H1 (cell line): ENCODE measurements around the gene TP53RK. TPM values are rescaled to one million over a fixed set of nuclear protein-coding genes. Genes with fewer than 3 reads are reported as not detected.

Experiments
- HDAC6 ChIP-seq: IDR thresholded peaks from one replicate; pipeline ENCODE4 v1.7.1; 2012; ENCODE audit warnings: low read depth, mild to moderate bottlenecking, inconsistent platforms, low read length, moderate library complexity
- MAFK ChIP-seq: IDR thresholded peaks from 2 replicates; pipeline ENCODE4 v1.6.1; 2012; ENCODE audit warnings: low read depth, mild to moderate bottlenecking, improper control_type of control experiment, low read length
- SUZ12 ChIP-seq: fragments of 200-600 bp; sonication (generic); IDR thresholded peaks from 2 replicates; pipeline ENCODE4 v1.6.1; 2012; ENCODE audit warnings: mild to moderate bottlenecking, inconsistent platforms, low read length, moderate library complexity, mixed read lengths
- polyA plus RNA-seq, 7 experiments: library from polyadenylated mRNA; depleted of rRNA in 3 of 7; stranded (reverse) in 5 of 7; unstranded in 2 of 7; fragments of >200 nt in 5 of 7; fragments of 200-250 nt in 2 of 7; gene quantifications; 1 replicate in 5 of 7; 2 replicates in 1 of 7; 4 replicates in 1 of 7; pipeline versions ENCODE4 v1.2.1 to v1.2.3, GENCODE V29; 2011 to 2013; ENCODE audit warnings: missing spikeins in 2 of 7, mixed read lengths in 2 of 7
- total RNA-seq: library from RNA; stranded (reverse); fragmentation: NEBNext Ultra II Directional; extraction: Animal tissue kit (Norgen Biotek cat#: 25700); gene quantifications from 2 replicates; pipeline ENCODE4 v1.2.1, GENCODE V29; 2021
- TF ChIP-seq, protein P1 (sequence below), 3 experiments: IDR thresholded peaks; 1 replicate in 2 of 3; 2 replicates in 1 of 3; pipeline versions ENCODE4 v1.5.1 to v1.6.1; 2011; ENCODE audit warnings: low read length in 3 of 3, mild to moderate bottlenecking in 3 of 3, inconsistent platforms in 2 of 3, low read depth in 1 of 3, moderate library complexity in 1 of 3; ENCODE audit not compliant: insufficient read depth in 1 of 3; ENCODE audit errors: control extremely low read depth in 1 of 3

Gene TP53RK
- total and polyA plus RNA-seq, 2 of the 8 experiments (the other 6 are each of a cell fraction or from before 2014, with no cell fraction given) = 8.5 to 16.3 TPM

DNA sequence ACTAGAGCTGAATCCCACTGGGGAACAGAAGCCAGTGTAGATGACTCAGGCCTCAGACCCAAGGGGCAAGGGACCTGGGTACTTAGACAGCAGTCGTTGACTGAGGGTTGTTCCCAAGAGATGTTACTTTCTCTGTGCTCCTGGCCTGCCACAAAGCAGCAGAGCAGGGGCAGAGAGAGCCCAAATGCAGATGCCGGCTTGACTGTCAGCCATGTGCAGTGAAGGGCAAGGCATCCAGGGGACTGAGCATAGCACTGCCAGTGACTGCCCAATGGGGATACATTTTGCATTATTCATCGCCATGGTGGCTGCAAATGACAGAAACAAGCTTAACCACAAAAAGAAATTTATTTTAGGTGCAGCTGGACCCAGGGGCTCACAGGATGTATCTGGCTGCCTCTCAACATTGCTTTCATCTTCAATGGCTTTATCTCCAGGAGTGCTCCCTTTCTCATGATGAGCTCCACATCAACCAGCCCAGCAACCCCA, 7.6 kb upstream of the TP53RK start (continued):
- no peak for TF ChIP-seq HDAC6
- TF ChIP-seq MAFK = no peak
- TF ChIP-seq, protein P1, sequence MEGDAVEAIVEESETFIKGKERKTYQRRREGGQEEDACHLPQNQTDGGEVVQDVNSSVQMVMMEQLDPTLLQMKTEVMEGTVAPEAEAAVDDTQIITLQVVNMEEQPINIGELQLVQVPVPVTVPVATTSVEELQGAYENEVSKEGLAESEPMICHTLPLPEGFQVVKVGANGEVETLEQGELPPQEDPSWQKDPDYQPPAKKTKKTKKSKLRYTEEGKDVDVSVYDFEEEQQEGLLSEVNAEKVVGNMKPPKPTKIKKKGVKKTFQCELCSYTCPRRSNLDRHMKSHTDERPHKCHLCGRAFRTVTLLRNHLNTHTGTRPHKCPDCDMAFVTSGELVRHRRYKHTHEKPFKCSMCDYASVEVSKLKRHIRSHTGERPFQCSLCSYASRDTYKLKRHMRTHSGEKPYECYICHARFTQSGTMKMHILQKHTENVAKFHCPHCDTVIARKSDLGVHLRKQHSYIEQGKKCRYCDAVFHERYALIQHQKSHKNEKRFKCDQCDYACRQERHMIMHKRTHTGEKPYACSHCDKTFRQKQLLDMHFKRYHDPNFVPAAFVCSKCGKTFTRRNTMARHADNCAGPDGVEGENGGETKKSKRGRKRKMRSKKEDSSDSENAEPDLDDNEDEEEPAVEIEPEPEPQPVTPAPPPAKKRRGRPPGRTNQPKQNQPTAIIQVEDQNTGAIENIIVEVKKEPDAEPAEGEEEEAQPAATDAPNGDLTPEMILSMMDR (IDR thresholded peaks at IDR 0.05; ENCODE audit: control extremely low read depth in 1 of 3, insufficient read depth in 1 of 3, low read depth in 1 of 3, low read length in 3 of 3) = no peak
- no peak for TF ChIP-seq SUZ12
- TF ChIP-seq, all 59 proteins: peak for 0
